Psoas muscle (tissue), 8 donors: ENCODE data around the gene ITPR1. TPM values are rescaled to one million over a fixed set of nuclear protein-coding genes. Genes with fewer than 3 reads are reported as not detected.

ENCODE experiments used
- ATAC-seq, 4 donors: fragments of 200-7000 bp; cut with Tn5 transposase; one replicate each; pipeline ENCODE4 v1.9.1; 2020; ENCODE audit warnings: moderate library complexity in 3 of 4, mild to moderate bottlenecking in 2 of 4
- DNase-seq, 2 donors: peaks; one replicate each; pipeline ENCODE4 v3.0.0-alpha.2; 2020
- H3K27ac ChIP-seq: fragments of 200-600 bp; one replicate; pipeline ENCODE4 v1.8.0; 2022
- H3K27me3 ChIP-seq, 3 donors: fragments of 200-600 bp in 1 of 3; one replicate each; pipeline versions ENCODE4 v1.6.1 to v1.8.0; 2013 to 2022; ENCODE audit warnings: low read length in 2 of 3, mild to moderate bottlenecking in 2 of 3, moderate library complexity in 1 of 3; ENCODE audit not compliant: insufficient read depth in 3 of 3
- H3K36me3 ChIP-seq, 2 donors: fragments of 200-600 bp in 1 of 2; one replicate each; pipeline versions ENCODE4 v1.6.1 to v1.8.0; 2013 to 2022; ENCODE audit warnings: low read depth in 1 of 2, mild to moderate bottlenecking in 1 of 2, moderate library complexity in 1 of 2; ENCODE audit not compliant: insufficient read depth in 1 of 2
- H3K4me1 ChIP-seq: fragments of 200-600 bp; one replicate; pipeline ENCODE4 v1.8.0; 2022
- H3K4me3 ChIP-seq: fragments of 200-600 bp; one replicate; pipeline ENCODE4 v1.8.0; 2022; ENCODE audit warnings: mild to moderate bottlenecking
- H3K9me3 ChIP-seq: fragments of 200-600 bp; one replicate; pipeline ENCODE4 v1.8.0; 2022
- CTCF ChIP-seq: fragments of 200-600 bp; IDR thresholded peaks from one replicate; pipeline ENCODE4 v1.8.0; 2022; ENCODE audit warnings: antibody characterized with exemption
- WGBS, 3 donors: extraction: QIAGEN DNeasy Blood & Tissue Kit; methylation state at CpG; one replicate each; pipeline versions ENCODE4 v1.1.6 to v1.1.7; 2013; 5-methylcytosine and 5-hydroxymethylcytosine counted together
- intact Hi-C, 2 donors: fragments of 100-400 bp; cut with DNase I; formaldehyde crosslinking; loops; one replicate each; pipeline versions ENCODE4 v1.11.0 to v1.14.2; 2022
- polyA plus RNA-seq, 3 donors: library from polyadenylated mRNA; stranded (reverse); fragments of 200-250 nt; gene quantifications; one replicate each; pipeline ENCODE4 v1.2.3, GENCODE V29; 2013
- total RNA-seq, 4 donors: library from RNA; stranded (reverse); fragmentation: NEBNext Ultra II Directional in 2 of 4; extraction: Animal tissue kit (Norgen Biotek cat#: 25700) in 2 of 4; gene quantifications; one replicate each; pipeline versions ENCODE4 v1.2.1 to v1.2.4, GENCODE V29; 2021 to 2023
- donor health status: healthy with polysubstance abuse.
- donor health status: DM: no; HTN: no; CAD: no; lungs with moderate emphysema.
- donor health status: Bipolar disorder and iron deficiency.
- donor health status: healthy.
- donor health status: DM: yes; HTN: yes; CAD: no.
- donor health status: DM: no; HTN: no; CAD: no.
- donor health status: DM: no; HTN: no; CAD: no.
- donor health status: DM: yes; HTN: yes; CAD: no.

Gene ITPR1
- total and polyA plus RNA-seq, 7 donors: 4.4 to 9.2 (median 8.8) TPM

GRCh38 chr3:4684117-4684516 lies 191.0 kb downstream of the ITPR1 start:
- DNase-seq: no peak
- Histone ChIP-seq H3K36me3 (peaks cover 5 to 27% of the 10 kb centered on the region in 2 donors), H3K4me3 (no peak overlapping the region), H3K9me3 (no peaks in the 10 kb centered on the region), H3K4me1 (no peaks in the 10 kb centered on the region), H3K27me3 (no peaks in the 10 kb centered on the region), H3K27ac (no peak overlapping the region)
- no peak for TF ChIP-seq CTCF
- WGBS, 3 donors: 95 to 100% (median 96%) methylated on average over 1 of the region's 1 CpG
- intact Hi-C loops: no loop called here
- no peak for ATAC-seq

- peaks cover 5 to 27% of the 10 kb centered on the region in 2 donors for H3K36me3 ChIP-seq
- H3K4me3 ChIP-seq: no peak overlapping the region
- no peaks in the 10 kb centered on the region for H3K9me3 ChIP-seq
- no peak overlapping the region for H3K27ac ChIP-seq
- no peak for ATAC-seq
- H3K27me3 ChIP-seq: no peaks in the 10 kb centered on the region
- WGBS, 3 donors: 95 to 97% (median 96%) methylated on average over 10 of the region's 10 CpGs
- TF ChIP-seq CTCF: no peak
- no peak for DNase-seq
- H3K4me1 ChIP-seq: no peaks in the 10 kb centered on the region
- intact Hi-C loops: no loop called here
These were observed 191.8 kb downstream of the ITPR1 start for GRCh38 chr3:4684976-4685375.

GRCh38 chr3:4685673-4686345 lies 192.7 kb downstream of the ITPR1 start:
- TF ChIP-seq CTCF: no peak
- 89 to 90% (median 90%) methylated on average over 10 of the region's 10 CpGs for WGBS, 3 donors
- Histone ChIP-seq H3K4me1 (no peaks in the 10 kb centered on the region), H3K27me3 (no peaks in the 10 kb centered on the region), H3K9me3 (no peaks in the 10 kb centered on the region), H3K36me3 (peaks cover 5 to 27% of the 10 kb centered on the region in 2 donors), H3K4me3 (no peak overlapping the region), H3K27ac (no peak overlapping the region)
- no peak for ATAC-seq
- intact Hi-C loops: no loop called here
- DNase-seq: no peak

GRCh38 chr3:4686619-4687018 lies 193.5 kb downstream of the ITPR1 start:
- Histone ChIP-seq H3K9me3 (no peaks in the 10 kb centered on the region), H3K4me3 (no peak overlapping the region), H3K4me1 (no peaks in the 10 kb centered on the region), H3K27me3 (no peaks in the 10 kb centered on the region), H3K27ac (no peak overlapping the region), H3K36me3 (peaks cover 5 to 27% of the 10 kb centered on the region in 2 donors)
- ATAC-seq (no peak), DNase-seq (no peak)
- 76 to 83% (median 81%) methylated on average over 4 of the region's 4 CpGs for WGBS, 3 donors
- TF ChIP-seq CTCF: no peak
- intact Hi-C loops: no loop called here

GRCh38 chr3:4687167-4687566 lies 194.0 kb downstream of the ITPR1 start:
- Histone ChIP-seq H3K36me3 (peaks cover 5 to 27% of the 10 kb centered on the region in 2 donors), H3K9me3 (no peaks in the 10 kb centered on the region), H3K4me3 (no peak overlapping the region), H3K27me3 (no peaks in the 10 kb centered on the region), H3K27ac (no peak overlapping the region), H3K4me1 (no peaks in the 10 kb centered on the region)
- WGBS, 3 donors: 69 to 82% (median 78%) methylated on average over 4 of the region's 4 CpGs
- intact Hi-C loops: no loop called here
- ATAC-seq (no peak), DNase-seq (no peak)
- TF ChIP-seq CTCF: no peak
